T-helper 17 cell (primary cell): ENCODE measurements around the gene MTHFR. TPM values are rescaled to one million over a fixed set of nuclear protein-coding genes. Genes with fewer than 3 reads are reported as not detected.

Experiments
- ATAC-seq: fragments of 150-1000 bp; cut with Tn5 transposase; 2 replicates; pipeline ENCODE4 v1.10.0; 2021; ENCODE audit warnings: mild to moderate bottlenecking, moderate library complexity
- DNase-seq, 3 donors: peaks; one replicate each; pipeline versions ENCODE4 v3.0.0 to v3.0.0-alpha.2; 2020 to 2021
- H3K9me3 ChIP-seq: one replicate; pipeline ENCODE4 v1.7.0; 2013; ENCODE audit warnings: low read length, mild to moderate bottlenecking; ENCODE audit not compliant: control insufficient read depth, poor library complexity, severe bottlenecking
- H3K27ac Mint-ChIP-seq: one replicate; pipeline ENCODE4 v1.8.0; 2022; ENCODE audit warnings: mild to moderate bottlenecking, moderate library complexity, mixed read lengths
- H3K27me3 Mint-ChIP-seq: one replicate; pipeline ENCODE4 v1.8.0; 2022; ENCODE audit warnings: mixed read lengths
- H3K36me3 Mint-ChIP-seq: one replicate; pipeline ENCODE4 v1.8.0; 2022; ENCODE audit warnings: low read depth, mixed read lengths
- H3K4me1 Mint-ChIP-seq: one replicate; pipeline ENCODE4 v1.8.0; 2022; ENCODE audit warnings: mild to moderate bottlenecking, mixed read lengths
- H3K4me3 Mint-ChIP-seq: one replicate; pipeline ENCODE4 v1.8.0; 2022; ENCODE audit warnings: mild to moderate bottlenecking, moderate library complexity, mixed read lengths
- total RNA-seq, 4 donors: library from RNA in 2 of 4; stranded (reverse) in 2 of 4; gene quantifications; one replicate each; pipeline ENCODE4 v1.2.3 and lab custom pipeline; 2022 to 2026

The MTHFR gene
- total RNA-seq, 2 donors from 2014 or later = 31.5 to 35.1 TPM

DNA sequence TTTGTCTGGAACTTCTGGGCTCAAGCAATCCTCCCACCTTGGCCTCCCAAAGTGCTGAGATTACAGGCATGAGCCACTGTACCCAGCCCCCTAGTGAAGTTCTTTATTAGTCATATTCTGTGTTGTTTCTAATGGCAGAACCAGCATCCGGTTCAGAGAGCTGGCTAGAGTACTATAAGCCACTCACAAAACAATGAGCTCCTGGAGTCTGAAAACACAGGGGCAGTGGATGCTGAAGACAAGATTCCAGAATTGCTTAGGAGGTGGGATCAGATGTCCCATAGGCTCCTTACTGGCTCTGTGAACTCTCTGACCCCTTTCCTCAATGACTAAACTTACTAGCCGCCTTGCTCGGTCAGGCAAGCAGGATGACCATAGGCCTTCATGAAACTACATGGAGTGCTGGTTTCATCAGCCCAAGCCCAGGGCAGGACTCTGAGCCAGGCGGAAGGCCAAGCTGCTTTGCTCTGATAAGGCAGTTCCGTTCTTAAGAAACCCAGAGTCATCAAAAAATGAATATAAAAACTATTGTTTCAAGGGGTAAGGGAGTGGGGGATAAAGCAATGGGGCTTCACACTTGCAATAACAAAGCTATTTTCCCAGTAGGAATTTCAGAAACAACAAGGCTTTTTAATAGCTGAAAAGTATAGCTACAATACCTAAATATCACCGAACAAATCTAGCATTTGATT, 8.1 kb downstream of the MTHFR start:
- Mint-ChIP-seq H3K4me1 (peaks cover 6% of the 10 kb centered on the region), H3K27me3 (no peaks in the 10 kb centered on the region), H3K36me3 (no peaks in the 10 kb centered on the region), H3K27ac (no peak overlapping the region), H3K4me3 (no peak overlapping the region)
- no peaks in the 10 kb centered on the region for H3K9me3 ChIP-seq
- ATAC-seq (no peak), DNase-seq (no peak)

DNA sequence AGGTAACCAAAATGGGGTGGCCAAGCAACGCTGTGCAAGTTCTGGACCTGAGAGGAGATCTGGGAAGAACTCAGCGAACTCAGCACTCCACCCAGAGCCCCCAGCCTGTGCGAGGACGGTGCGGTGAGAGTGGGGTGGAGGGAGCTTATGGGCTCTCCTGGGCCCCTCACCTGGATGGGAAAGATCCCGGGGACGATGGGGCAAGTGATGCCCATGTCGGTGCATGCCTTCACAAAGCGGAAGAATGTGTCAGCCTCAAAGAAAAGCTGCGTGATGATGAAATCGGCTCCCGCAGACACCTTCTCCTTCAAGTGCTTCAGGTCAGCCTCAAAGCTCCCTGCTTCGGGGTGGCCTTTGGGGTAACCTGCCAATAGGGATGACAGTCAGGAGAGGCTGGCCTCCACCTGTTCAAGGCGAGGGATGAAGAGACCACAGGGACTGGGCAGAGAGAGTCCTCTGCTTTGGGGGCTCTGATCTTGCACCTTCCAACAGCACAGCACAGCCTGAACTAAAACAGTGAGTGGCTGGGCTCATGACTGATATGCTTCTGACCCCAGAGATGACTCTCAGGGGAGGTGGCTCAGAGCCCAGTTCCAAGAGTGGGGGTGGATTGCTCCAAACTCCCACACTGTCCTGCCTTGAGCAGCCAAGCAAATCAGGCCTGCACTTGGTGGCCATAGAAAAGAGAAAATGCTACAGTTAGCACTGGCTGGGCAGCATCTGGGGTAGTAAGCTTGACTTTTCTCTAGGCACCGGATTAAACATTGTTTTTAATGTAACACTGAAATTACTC, 9.5 kb downstream of the MTHFR start:
- H3K27ac Mint-ChIP-seq = no peak overlapping the region

DNA sequence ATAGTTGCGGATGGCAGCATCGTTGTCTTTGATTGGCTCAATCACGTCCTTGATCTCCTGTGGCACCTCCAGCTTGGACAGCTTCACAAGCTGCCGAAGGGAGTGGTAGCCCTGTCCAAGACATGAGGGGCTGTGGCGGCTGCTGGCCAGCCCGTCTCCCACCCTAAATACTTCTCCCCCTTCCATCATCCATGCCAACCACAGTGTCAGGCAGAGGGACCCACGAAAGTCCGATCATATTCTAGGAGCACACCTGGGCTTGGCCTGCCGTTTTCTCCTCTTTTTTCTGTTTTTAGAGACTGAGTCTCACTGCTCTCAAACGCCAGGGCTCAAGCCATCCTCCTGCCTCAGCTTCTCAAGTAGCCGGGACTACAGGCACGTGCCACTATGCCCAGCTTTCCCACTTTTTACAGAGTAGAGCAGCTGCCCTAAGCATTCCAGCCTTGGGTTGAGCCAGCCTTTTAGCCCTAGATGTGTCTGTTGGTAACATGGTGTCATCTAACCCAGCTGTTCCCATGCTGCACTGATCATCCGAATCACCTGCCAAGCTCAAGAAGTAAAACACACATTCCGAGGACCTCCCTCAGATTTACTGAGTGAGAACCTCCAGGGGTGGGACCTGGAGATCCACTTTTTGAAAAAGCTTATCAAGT, 10.4 kb downstream of the MTHFR start:
- H3K4me3 Mint-ChIP-seq = no peak overlapping the region
- peaks cover 3% of the 10 kb centered on the region for H3K4me1 Mint-ChIP-seq
- ATAC-seq (no peak), DNase-seq (no peak)
- H3K9me3 ChIP-seq = no peaks in the 10 kb centered on the region
- H3K27me3 Mint-ChIP-seq = no peaks in the 10 kb centered on the region
- no peak overlapping the region for H3K27ac Mint-ChIP-seq
- H3K36me3 Mint-ChIP-seq = peaks cover 8% of the 10 kb centered on the region

More for the DNA sequence above, 9.5 kb downstream of the MTHFR start:
- no peaks in the 10 kb centered on the region for H3K9me3 ChIP-seq
- Mint-ChIP-seq H3K36me3 (peaks cover 8% of the 10 kb centered on the region), H3K4me3 (no peak overlapping the region), H3K27me3 (no peaks in the 10 kb centered on the region), H3K4me1 (peaks cover 5% of the 10 kb centered on the region)
- no peak for ATAC-seq
- DNase-seq = no peak

DNA sequence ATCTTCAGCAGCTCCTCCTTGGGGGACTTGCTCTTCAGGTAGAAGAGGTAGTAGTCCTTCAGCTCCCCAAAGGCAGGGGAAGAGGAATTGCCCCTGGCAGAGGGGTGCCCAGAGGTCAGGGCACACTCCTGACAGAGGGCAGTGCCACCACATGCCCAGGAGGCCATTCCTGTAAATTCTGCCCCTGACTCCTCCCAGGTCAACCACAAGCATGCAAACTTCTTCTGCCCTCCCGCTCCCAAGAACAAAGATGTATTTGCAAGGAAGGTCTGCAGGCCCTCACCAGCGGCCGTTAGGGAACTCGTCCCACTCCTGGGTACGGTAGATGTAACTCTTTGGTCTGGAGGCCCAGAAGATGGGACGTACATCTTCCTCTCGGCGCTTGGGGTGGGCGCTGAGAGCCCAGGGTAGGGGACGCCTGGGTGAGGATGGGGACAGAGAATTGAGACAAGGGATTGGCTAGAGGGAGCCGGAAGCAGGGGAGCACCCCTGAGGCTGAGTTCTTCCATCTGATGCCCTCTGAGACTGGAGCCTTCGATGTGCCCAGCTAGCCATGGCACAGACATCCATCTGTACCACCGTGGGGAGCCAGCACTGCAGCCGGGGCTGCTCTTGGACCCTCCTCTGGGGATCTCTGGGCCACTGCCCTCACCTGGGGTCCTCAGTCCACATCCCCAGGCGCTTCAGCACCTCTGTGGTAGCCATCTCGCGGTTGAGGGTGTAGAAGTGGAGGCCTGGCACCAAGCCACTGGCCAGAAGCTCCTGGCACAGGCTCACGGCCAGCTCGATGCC, 11.1 kb downstream of the MTHFR start:
- ATAC-seq (no peak), DNase-seq (no peak)
- H3K9me3 ChIP-seq = no peaks in the 10 kb centered on the region
- Mint-ChIP-seq H3K4me1 (peaks cover 2% of the 10 kb centered on the region), H3K36me3 (peaks cover 8% of the 10 kb centered on the region), H3K4me3 (no peak overlapping the region), H3K27me3 (no peaks in the 10 kb centered on the region), H3K27ac (no peak overlapping the region)

DNA sequence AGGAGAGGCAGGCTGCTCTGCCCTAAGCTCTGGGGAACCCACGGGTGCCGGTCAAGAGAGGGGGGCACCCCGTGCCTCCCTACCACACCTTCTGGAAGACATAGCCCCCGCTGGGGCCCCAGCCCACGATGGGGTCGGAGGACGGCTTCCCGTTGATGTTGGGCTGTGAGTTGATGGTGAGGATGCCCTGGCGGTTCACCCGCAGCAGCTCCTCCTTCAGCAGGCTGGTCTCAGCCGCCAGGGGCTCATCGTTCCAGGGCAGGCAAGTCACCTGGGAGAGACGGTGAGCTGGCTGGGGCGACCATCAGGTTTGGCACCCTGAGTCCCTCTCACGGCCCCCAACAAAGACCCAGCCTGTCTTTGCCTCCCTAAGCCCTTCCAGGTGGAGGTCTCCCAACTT, 11.9 kb downstream of the MTHFR start:
- Mint-ChIP-seq H3K27ac (no peak overlapping the region), H3K36me3 (peaks cover 8% of the 10 kb centered on the region), H3K4me1 (peaks cover 2% of the 10 kb centered on the region), H3K27me3 (no peaks in the 10 kb centered on the region), H3K4me3 (no peak overlapping the region)
- DNase-seq (no peak), ATAC-seq (no peak)
- no peaks in the 10 kb centered on the region for H3K9me3 ChIP-seq

DNA sequence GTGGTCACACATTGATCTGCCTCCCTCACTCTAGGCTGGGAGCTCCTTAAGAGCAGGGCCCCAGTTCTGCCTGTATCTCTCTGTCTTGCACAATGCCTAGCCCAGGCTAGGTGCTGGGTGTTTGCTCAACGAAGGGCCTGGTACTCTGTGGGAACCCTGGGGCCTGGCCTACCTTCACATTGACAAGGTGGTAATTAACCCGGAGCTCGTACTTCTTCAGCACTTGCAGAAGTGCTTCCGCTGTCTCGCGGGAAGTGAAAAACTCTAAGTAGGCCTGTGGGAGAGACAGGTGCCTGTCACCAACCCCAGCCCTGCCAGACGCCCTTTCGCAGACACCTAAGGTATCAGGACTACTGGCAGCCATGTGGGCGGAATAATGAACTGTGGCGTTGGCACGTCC, 13.7 kb downstream of the MTHFR start:
- H3K9me3 ChIP-seq = no peaks in the 10 kb centered on the region
- Mint-ChIP-seq H3K36me3 (peaks cover 8% of the 10 kb centered on the region), H3K4me3 (no peak overlapping the region), H3K4me1 (peaks cover 2% of the 10 kb centered on the region), H3K27ac (peak overlapping the region; percentile 83), H3K27me3 (no peaks in the 10 kb centered on the region)
- no peak for ATAC-seq
- no peak for DNase-seq

DNA sequence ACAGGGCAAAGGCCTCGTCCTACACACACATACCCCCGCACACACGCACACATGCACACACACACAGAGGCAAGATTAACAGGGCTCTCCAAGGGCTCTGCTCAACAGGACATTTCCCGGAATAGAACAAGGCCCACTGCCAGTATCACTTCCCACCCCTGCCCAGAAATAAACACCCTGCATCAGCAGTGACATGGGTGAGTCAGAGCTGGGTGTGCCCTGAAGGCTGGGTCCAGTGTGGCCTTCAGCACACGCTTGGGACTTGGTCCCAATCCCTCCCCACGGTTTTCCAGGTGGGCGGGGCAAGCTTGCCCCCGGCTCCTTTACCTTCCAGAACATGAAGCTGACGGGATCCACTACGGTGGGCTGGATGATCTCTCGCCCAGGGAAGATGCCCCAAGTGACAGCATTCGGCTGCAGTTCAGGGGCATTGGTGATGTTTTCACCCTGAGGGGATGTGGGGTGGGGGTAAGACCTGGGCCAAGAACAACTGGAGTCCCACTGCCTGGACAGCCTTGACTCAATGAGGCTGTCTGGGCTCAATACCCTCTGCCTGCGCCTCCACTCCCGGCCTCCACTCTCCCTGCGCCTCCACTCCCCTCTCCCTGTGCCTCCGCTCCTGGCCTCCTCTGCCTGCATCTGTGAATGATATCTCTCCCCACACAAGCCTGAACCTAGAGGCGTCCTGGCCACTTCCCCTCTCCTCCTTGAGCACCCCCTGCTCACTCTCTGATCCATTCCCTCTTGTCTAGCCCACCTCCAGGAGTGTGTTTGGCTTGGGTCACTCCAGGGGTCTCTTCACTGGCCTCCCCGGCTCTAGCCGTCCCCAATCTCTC, 14.7 kb downstream of the MTHFR start:
- Mint-ChIP-seq H3K36me3 (peaks cover 8% of the 10 kb centered on the region), H3K27ac (peak overlapping the region; percentile 83), H3K27me3 (no peaks in the 10 kb centered on the region), H3K4me1 (peaks cover 2% of the 10 kb centered on the region), H3K4me3 (no peak overlapping the region)
- ATAC-seq (peak; percentile 49), DNase-seq (no peak)
- no peaks in the 10 kb centered on the region for H3K9me3 ChIP-seq

DNA sequence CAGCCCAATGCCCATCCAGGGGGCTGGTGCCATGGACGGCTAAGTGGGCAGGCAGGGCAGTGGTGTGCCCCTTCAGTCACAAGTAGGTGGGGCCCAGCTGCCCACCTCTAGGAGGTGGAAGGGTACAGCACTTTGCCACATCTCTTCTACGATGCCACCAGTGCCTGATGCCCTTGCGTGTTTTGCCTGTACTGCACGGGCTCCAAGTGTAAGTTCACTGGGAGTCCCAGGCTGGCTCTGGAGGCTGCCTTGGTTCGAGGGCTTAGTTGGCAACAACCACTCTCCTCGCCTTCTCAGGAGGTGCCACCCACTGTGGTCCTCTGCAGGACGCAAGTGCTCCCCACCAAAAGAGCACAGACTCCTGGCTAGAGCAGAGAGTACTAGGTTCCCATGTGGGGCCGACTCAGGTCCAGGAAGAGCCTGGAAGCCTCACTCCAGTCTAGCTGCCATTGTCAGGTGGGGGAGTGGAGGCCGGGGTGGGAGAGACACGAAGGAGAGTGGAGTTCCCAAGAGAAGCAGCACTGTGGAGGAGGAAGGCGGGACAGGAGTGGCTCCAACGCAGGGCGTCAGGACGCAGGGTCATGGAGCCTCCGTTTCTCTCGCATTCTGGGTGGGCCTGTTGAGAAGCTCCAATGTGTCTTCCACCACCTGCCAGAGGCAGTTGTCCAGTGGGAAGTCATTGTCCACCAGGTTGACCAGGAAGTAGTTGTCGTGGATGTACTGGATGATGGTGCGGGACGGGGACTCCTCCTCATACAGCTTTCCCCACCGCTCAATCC, 15.5 kb downstream of the MTHFR start:
- H3K36me3 Mint-ChIP-seq = peaks cover 8% of the 10 kb centered on the region
- no peak for ATAC-seq
- no peaks in the 10 kb centered on the region for H3K27me3 Mint-ChIP-seq
- DNase-seq = no peak
- no peak overlapping the region for H3K27ac Mint-ChIP-seq
- no peaks in the 10 kb centered on the region for H3K9me3 ChIP-seq
- H3K4me1 Mint-ChIP-seq = peaks cover 2% of the 10 kb centered on the region
- H3K4me3 Mint-ChIP-seq = no peak overlapping the region

DNA sequence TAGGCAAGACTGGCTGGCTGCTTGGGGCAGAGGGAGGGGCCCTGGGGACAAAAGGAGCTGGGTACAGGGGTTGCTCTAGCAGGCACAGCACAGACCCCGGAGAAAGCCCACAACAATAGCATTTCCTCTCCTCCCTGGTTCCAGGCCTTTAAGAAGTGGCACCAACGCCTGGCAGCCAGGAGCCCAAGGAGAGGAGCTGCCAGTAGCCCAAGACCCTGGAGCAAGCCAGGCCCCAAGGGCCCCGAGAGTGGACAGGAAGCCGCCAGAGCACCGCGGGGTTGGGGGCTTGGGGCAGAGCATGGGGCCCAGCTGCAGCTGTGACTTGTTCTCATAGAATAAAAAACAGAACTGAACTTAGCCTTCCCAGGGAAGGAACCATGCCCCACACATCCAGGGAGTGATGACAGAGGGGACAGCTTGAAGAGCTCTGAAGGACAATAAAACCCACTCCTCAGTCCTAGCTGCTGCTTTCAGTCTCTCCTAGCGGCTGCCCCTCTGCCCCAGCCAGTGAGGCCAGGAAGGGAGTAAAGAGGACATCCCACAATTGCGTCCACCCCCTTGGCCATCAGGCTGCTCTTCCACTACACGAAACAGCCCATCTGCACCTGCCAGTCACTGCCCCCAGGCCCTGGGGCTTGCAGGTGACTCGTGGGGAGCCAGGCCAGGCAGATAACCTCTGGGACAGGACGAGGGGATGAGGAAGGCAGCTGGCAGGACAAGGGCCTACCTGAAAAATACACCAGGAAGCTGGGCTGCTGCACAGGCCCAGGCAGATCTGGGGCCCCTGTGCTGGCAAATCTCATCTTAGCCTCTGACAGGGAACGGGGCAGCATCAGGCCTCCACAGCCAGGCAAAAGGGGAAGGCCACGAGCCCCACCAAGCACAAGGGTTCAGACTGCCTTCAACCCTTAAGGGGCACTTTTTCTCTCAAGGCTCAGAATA, 16.4 kb downstream of the MTHFR start:
- H3K9me3 ChIP-seq = no peaks in the 10 kb centered on the region
- Mint-ChIP-seq H3K4me1 (peaks cover 2% of the 10 kb centered on the region), H3K27ac (peak overlapping the region; percentile 47), H3K4me3 (no peak overlapping the region), H3K27me3 (no peaks in the 10 kb centered on the region), H3K36me3 (peaks cover 8% of the 10 kb centered on the region)
- DNase-seq (no peak), ATAC-seq (no peak)

DNA sequence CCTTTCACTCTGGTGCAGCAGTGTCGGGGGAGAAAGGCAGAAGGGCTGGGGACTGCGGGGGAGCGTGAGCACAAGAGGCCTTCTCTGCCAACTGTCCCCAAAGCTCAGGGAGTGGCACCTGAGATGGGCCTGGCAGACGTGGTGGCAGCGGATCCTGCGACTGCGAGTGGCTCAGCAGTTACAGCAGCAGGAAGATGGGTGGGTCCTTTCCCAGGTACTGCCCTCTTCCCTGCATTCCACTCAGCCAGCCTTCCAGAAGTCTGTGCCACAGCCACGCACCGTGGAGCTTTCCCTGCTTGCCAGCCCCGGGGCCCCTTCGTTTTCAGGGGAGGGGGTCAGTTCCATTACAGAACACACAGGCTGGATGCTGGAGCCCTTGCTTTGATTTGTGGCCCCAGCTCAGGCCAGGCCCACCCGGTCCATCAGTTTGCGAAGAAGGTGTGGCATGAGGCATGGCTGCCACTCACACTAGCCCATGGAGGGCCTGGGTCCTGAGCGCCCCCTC, 17.2 kb downstream of the MTHFR start:
- Mint-ChIP-seq H3K4me3 (no peak overlapping the region), H3K4me1 (peaks cover 2% of the 10 kb centered on the region), H3K36me3 (peaks cover 8% of the 10 kb centered on the region), H3K27ac (no peak overlapping the region), H3K27me3 (no peaks in the 10 kb centered on the region)
- H3K9me3 ChIP-seq = no peaks in the 10 kb centered on the region
- ATAC-seq = no peak
- DNase-seq = no peak
